Measurements from ENCODE around the gene N4BP2L2. TPM values are rescaled to one million over a fixed set of nuclear protein-coding genes. Genes with fewer than 3 reads are reported as not detected.

Gene N4BP2L2
- total and polyA plus RNA-seq, 9 of the 15 experiments (the other 6 are each of a cell fraction or from before 2014, with no cell fraction given): 33.9 to 76.4 (median 48.7) TPM

- H3K9me1 ChIP-seq (ENCODE audit: control insufficient read depth, insufficient read depth, low read length): no peaks in the 10 kb centered on the region
- no peak overlapping the region for H3K4me3 ChIP-seq
- H3K4me1 ChIP-seq (replicated peaks in 1 of 2; ENCODE audit: control insufficient read depth in 2 of 2, insufficient read depth in 2 of 2, low read length in 2 of 2): peaks cover 0 to 6% of the 10 kb centered on the region in 2 experiments; a peak in 1 of 5 replicates
- BruUV-seq (replicated peaks): no TSS peak
- H4K20me1 ChIP-seq (replicated peaks; ENCODE audit: control insufficient read depth, insufficient read depth, low read length): peaks cover 5% of the 10 kb centered on the region
- no peaks in the 10 kb centered on the region for H3K27me3 ChIP-seq (ENCODE audit: control insufficient read depth in 2 of 2, insufficient read depth in 2 of 2, low read length in 2 of 2)
- intact Hi-C loops (cut with micrococcal nuclease) (no loop called here), in situ Hi-C loops (cut with MboI) (no loop called here)
- peaks cover 37% of the 10 kb centered on the region; the same call in 2 of the 3 replicates for H3K36me3 ChIP-seq (ENCODE audit: control insufficient read depth, insufficient read depth, low read length)
- H3K79me2 ChIP-seq (ENCODE audit: control insufficient read depth, insufficient read depth, low read length): peaks cover 73% of the 10 kb centered on the region
- 90% methylated on average over 3 of the region's 3 CpGs for WGBS (ENCODE audit: insufficient coverage, low coverage, missing lambda C conversion rate)
- ChIA-PET CTCF (ENCODE audit: low intra/inter-chr PET ratio) (no interaction called here), POLR2A (interaction anchor here (1.6 kb wide), 1 partner anchor 10 kb away, joined by 7 read pairs; no protein-coding TSS in a partner anchor)
- ATAC-seq: no peak
- no peak overlapping the region for H3K4me2 ChIP-seq (ENCODE audit: insufficient read depth, low read length)
- H3K9me3 ChIP-seq (replicated peaks; ENCODE audit: control insufficient read depth, insufficient read depth, low read depth, low read length): no peaks in the 10 kb centered on the region
- no peak overlapping the region for H3K9ac ChIP-seq (ENCODE audit: insufficient read depth in 1 of 2, low read depth in 2 of 2, low read length in 2 of 2)
- no peak overlapping the region for H2AFZ ChIP-seq (ENCODE audit: low read depth, low read length)
- FAIRE-seq: no peak
- no peak overlapping the region for H3K27ac ChIP-seq (ENCODE audit: extremely low read depth, low read depth, low read length)
- DNase-seq (ENCODE audit: extremely low read depth in 1 of 4, low spot score in 3 of 4): no peak
- TF ChIP-seq RBFOX2 (IDR thresholded peaks at IDR 0.05; ENCODE audit: low read depth, low read length): no peak
- no peak for TF ChIP-seq RNF219 (CRISPR knock-in tag; IDR thresholded peaks at IDR 0.05)
- no peak for TF ChIP-seq TCF15 (CRISPR knock-in tag; IDR thresholded peaks at IDR 0.05)
- no peak for TF ChIP-seq STAT5A (IDR thresholded peaks at IDR 0.05; ENCODE audit: borderline replicate concordance, low read length)
- no peak for TF ChIP-seq HBP1 (CRISPR knock-in tag; IDR thresholded peaks at IDR 0.05)
- TF ChIP-seq ZNF407 (IDR thresholded peaks at IDR 0.05; ENCODE audit: low read depth): no peak
- TF ChIP-seq KAT7 (CRISPR knock-in tag; IDR thresholded peaks at IDR 0.05; ENCODE audit: borderline replicate concordance): no peak
- no peak for TF ChIP-seq PYGO2 (tag; IDR thresholded peaks at IDR 0.05)
- no peak for TF ChIP-seq FOXK2 (conservative IDR thresholded peaks at IDR 0.05 in 1 of 2, IDR thresholded peaks at IDR 0.05 in 1 of 2; ENCODE audit: low read depth in 2 of 2)
Measured at GRCh38 chr13:32527151-32527550, 11.4 kb downstream of the N4BP2L2 start.
